T47D (cell line): Measurements from ENCODE around the gene EPHA3.

Experiments
- DNase-seq, 2 experiments: peaks; one replicate each; pipeline versions ENCODE4 v3.0.0 to v3.0.0-alpha.2; 2011 to 2012; ENCODE audit warnings: low read depth in 1 of 2, low spot score in 1 of 2
- JUND ChIP-seq: IDR thresholded peaks from 2 replicates; pipeline ENCODE4 v1.6.1; 2012; ENCODE audit warnings: low read depth
- in situ Hi-C: cut with HindIII; loops from 2 replicates; pipeline ENCODE4 v1.10.0; 2016; ENCODE audit warnings: low sequenced_read_pairs, low pct_unique_long_range_greater_than_20kb

The EPHA3 gene

GRCh38 chr3:89164774-89165173, 57.4 kb downstream of the EPHA3 start:
- in situ Hi-C loops = no loop called here
- no peak for DNase-seq
- no peak for TF ChIP-seq JUND

GRCh38 chr3:89165636-89166263, 58.3 kb downstream of the EPHA3 start:
- DNase-seq = no peak
- TF ChIP-seq JUND = no peak
- in situ Hi-C loops = no loop called here

GRCh38 chr3:89171687-89172545, 64.5 kb downstream of the EPHA3 start:
- DNase-seq = no peak
- TF ChIP-seq JUND = no peak

GRCh38 chr3:89173546-89173945, 66.1 kb downstream of the EPHA3 start:
- in situ Hi-C loops = no loop called here
- no peak for DNase-seq
- TF ChIP-seq JUND = no peak

More at GRCh38 chr3:89171687-89172545, 64.5 kb downstream of the EPHA3 start:
- in situ Hi-C loops = no loop called here

GRCh38 chr3:89179355-89180001, 72.1 kb downstream of the EPHA3 start:
- DNase-seq = no peak
- in situ Hi-C loops = no loop called here
- TF ChIP-seq JUND = no peak

GRCh38 chr3:89180334-89180733, 72.9 kb downstream of the EPHA3 start:
- DNase-seq = no peak
- TF ChIP-seq JUND = no peak
- in situ Hi-C loops = no loop called here

- TF ChIP-seq JUND = no peak
- in situ Hi-C loops = no loop called here
- DNase-seq = no peak
Measured at GRCh38 chr3:89182056-89182455, 74.6 kb downstream of the EPHA3 start.

GRCh38 chr3:89184151-89184995, 77.0 kb downstream of the EPHA3 start:
- DNase-seq = no peak
- in situ Hi-C loops = no loop called here
- no peak for TF ChIP-seq JUND

- no peak for TF ChIP-seq JUND
- in situ Hi-C loops = no loop called here
- DNase-seq = no peak
Measured at GRCh38 chr3:89186456-89186855, 79.0 kb downstream of the EPHA3 start.

GRCh38 chr3:89198591-89198990, 91.2 kb downstream of the EPHA3 start:
- no peak for TF ChIP-seq JUND
- DNase-seq = no peak
- in situ Hi-C loops = no loop called here

GRCh38 chr3:89212619-89213018, 105.2 kb downstream of the EPHA3 start:
- no peak for TF ChIP-seq JUND
- DNase-seq = no peak
- in situ Hi-C loops = no loop called here

- DNase-seq = no peak
- in situ Hi-C loops = no loop called here
- no peak for TF ChIP-seq JUND
Measured at GRCh38 chr3:89216016-89216739, 108.8 kb downstream of the EPHA3 start.
